HG03558 (cell line): ENCODE data around the gene BIRC5.
"Not testable (repeated sequence)": the region's sequence is repeated elsewhere in the genome, so short reads cannot be mapped to it uniquely, and the experiment has no call there.

Experiments used
- ATAC-seq: cut with Tn5 transposase; IDR thresholded peaks from one replicate; pipeline ENCODE4 v1.9.1; 2021; ENCODE audit warnings: moderate number of reproducible peaks; ENCODE audit not compliant: unreplicated experiment; ENCODE audit errors: extremely low read depth

The BIRC5 gene

GRCh38 chr17:78237401-78238012 lies 23.5 kb downstream of the BIRC5 start:
- ATAC-seq = no peak

- ATAC-seq = no peak
Observed at GRCh38 chr17:78238823-78239488, 24.9 kb downstream of the BIRC5 start.

GRCh38 chr17:78239489-78239931 lies 25.5 kb downstream of the BIRC5 start:
- no peak for ATAC-seq

- no peak for ATAC-seq
Observed at GRCh38 chr17:78240012-78240655, 26.1 kb downstream of the BIRC5 start.

GRCh38 chr17:78240839-78241238 lies 26.8 kb downstream of the BIRC5 start:
- no peak for ATAC-seq

GRCh38 chr17:78241277-78242023 lies 27.4 kb downstream of the BIRC5 start:
- no peak for ATAC-seq

- ATAC-seq = peak; percentile 53
Observed at GRCh38 chr17:78242024-78242742, 28.1 kb downstream of the BIRC5 start.

GRCh38 chr17:78247304-78247703 lies 33.3 kb downstream of the BIRC5 start:
- no peak for ATAC-seq

- ATAC-seq = no peak
Observed at GRCh38 chr17:78248051-78248914, 34.2 kb downstream of the BIRC5 start.

- ATAC-seq = no peak
Observed at GRCh38 chr17:78249074-78249817, 35.2 kb downstream of the BIRC5 start.

GRCh38 chr17:78249818-78250806 lies 36.1 kb downstream of the BIRC5 start:
- no peak for ATAC-seq

GRCh38 chr17:78250891-78251772 lies 37.1 kb downstream of the BIRC5 start:
- no peak for ATAC-seq

- ATAC-seq = no peak
Observed at GRCh38 chr17:78251773-78252103, 37.7 kb downstream of the BIRC5 start.

- no peak for ATAC-seq
Observed at GRCh38 chr17:78252111-78252634, 38.1 kb downstream of the BIRC5 start.

GRCh38 chr17:78252701-78253635 lies 38.9 kb downstream of the BIRC5 start:
- ATAC-seq = no peak

- not testable (repeated sequence) for ATAC-seq
Observed at GRCh38 chr17:78253636-78253945, 39.5 kb downstream of the BIRC5 start.
